OCI-LY1 (cell line): ENCODE measurements around the gene CYP17A1.

Source experiments
- H2AFZ ChIP-seq: fragments of 200-600 bp; sonication (generic), shearing (Covaris generic); 2 replicates; pipeline ENCODE4 v1.6.0; 2014; ENCODE audit warnings: antibody characterized with exemption, mild to moderate bottlenecking, low read length
- H3F3A ChIP-seq: fragments of 200-600 bp; sonication (generic), shearing (Covaris generic); 2 replicates; pipeline ENCODE4 v1.6.0; 2014; ENCODE audit warnings: mild to moderate bottlenecking, antibody characterized with exemption, low read length, moderate library complexity; ENCODE audit not compliant: insufficient read depth
- H3K27ac ChIP-seq: fragments of 200-600 bp; sonication (generic); 2 replicates; pipeline ENCODE4 v1.5.1; 2014; ENCODE audit warnings: low read length, mixed run types, mild to moderate bottlenecking, low read depth; ENCODE audit not compliant: poor library complexity, severe bottlenecking
- H3K27me3 ChIP-seq: fragments of 200-600 bp; sonication (generic); 2 replicates; pipeline ENCODE4 v1.6.0; 2014; ENCODE audit warnings: antibody characterized with exemption, mild to moderate bottlenecking, low read length, moderate library complexity; ENCODE audit not compliant: insufficient read depth
- H3K36me3 ChIP-seq: fragments of 200-600 bp; sonication (generic); 2 replicates; pipeline ENCODE4 v1.6.1; 2014; ENCODE audit warnings: mild to moderate bottlenecking, antibody characterized with exemption, low read length, moderate library complexity, mixed read lengths; ENCODE audit not compliant: insufficient read depth
- H3K4me1 ChIP-seq: fragments of 200-600 bp; sonication (generic); 2 replicates; pipeline ENCODE4 v1.5.1; 2014; ENCODE audit warnings: mild to moderate bottlenecking, low read length, moderate library complexity; ENCODE audit not compliant: insufficient read depth, severe bottlenecking
- H3K4me2 ChIP-seq: fragments of 200-600 bp; sonication (generic), shearing (Covaris generic); 2 replicates; pipeline ENCODE4 v1.6.1; 2014; ENCODE audit warnings: low read length
- H3K4me3 ChIP-seq: fragments of 200-600 bp; sonication (generic); 2 replicates; pipeline ENCODE4 v1.5.1; 2014; ENCODE audit warnings: low read length, low read depth, mild to moderate bottlenecking, mixed read lengths; ENCODE audit not compliant: poor library complexity, severe bottlenecking
- H3K79me2 ChIP-seq: fragments of 200-600 bp; shearing (Covaris generic); 2 replicates; pipeline ENCODE4 v1.6.1; 2016; ENCODE audit warnings: mixed run types, low read length, mixed read lengths; ENCODE audit not compliant: insufficient read depth
- H3K9ac ChIP-seq: fragments of 200-600 bp; sonication (generic), shearing (Covaris generic); 2 replicates; pipeline ENCODE4 v1.6.1; 2014; ENCODE audit warnings: mild to moderate bottlenecking, low read length, mixed read lengths
- H3K9me2 ChIP-seq: fragments of 200-600 bp; sonication (generic), shearing (Covaris generic); 2 replicates; pipeline ENCODE4 v1.6.1; 2014; ENCODE audit warnings: low read depth, mild to moderate bottlenecking, low read length, mixed read lengths
- H3K9me3 ChIP-seq: fragments of 200-600 bp; shearing (Covaris generic); 2 replicates; pipeline ENCODE4 v1.6.1; 2014; ENCODE audit warnings: low read length, mixed read lengths
- H4K20me1 ChIP-seq: fragments of 200-600 bp; sonication (generic), shearing (Covaris generic); 2 replicates; pipeline ENCODE4 v1.6.0; 2016; ENCODE audit warnings: mild to moderate bottlenecking, low read length; ENCODE audit not compliant: insufficient read depth
- EZH2 ChIP-seq: fragments of 200-600 bp; sonication (generic), shearing (Covaris generic); IDR thresholded peaks from 2 replicates; pipeline ENCODE4 v1.8.0; 2017; ENCODE audit warnings: borderline replicate concordance, mixed run types, mild to moderate bottlenecking, antibody characterized with exemption, low read length, moderate library complexity, mixed read lengths
- TF ChIP-seq, protein P1 (sequence below): fragments of 200-600 bp; sonication (generic), shearing (Covaris generic); IDR thresholded peaks from 2 replicates; pipeline ENCODE4 v1.5.1; 2017; ENCODE audit warnings: mild to moderate bottlenecking, antibody characterized with exemption, low read length, moderate library complexity, mixed read lengths

The CYP17A1 gene

DNA sequence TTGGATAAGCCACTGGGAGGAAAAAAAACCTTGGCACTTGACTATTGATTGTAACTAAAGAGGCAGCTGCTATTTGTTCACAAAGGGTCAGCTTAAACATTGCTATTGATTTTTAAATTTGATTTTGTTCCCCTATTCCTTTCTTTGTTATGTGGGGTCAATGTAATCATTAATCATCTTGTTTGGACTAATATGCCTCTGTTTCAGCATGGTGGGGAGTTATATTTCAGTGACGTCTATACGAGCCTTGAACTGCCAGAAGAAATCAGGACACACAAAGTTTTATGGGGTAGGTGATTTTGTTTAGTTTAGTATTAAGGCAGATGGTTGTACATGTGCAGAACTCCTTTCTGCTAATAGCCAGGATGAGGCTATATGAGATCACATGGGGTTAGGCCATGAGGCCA lies 39.5 kb upstream of the CYP17A1 start:
- no peak overlapping the region for H3K27ac ChIP-seq
- H3K9ac ChIP-seq, result no peak overlapping the region
- no peaks in the 10 kb centered on the region for H3K9me2 ChIP-seq
- H3F3A ChIP-seq, result no peaks in the 10 kb centered on the region
- H4K20me1 ChIP-seq, result no peaks in the 10 kb centered on the region
- H3K9me3 ChIP-seq, result no peaks in the 10 kb centered on the region
- no peak overlapping the region for H3K4me2 ChIP-seq
- H3K4me1 ChIP-seq, result no peaks in the 10 kb centered on the region
- H3K36me3 ChIP-seq, result no peaks in the 10 kb centered on the region
- H3K79me2 ChIP-seq, result no peaks in the 10 kb centered on the region
- H2AFZ ChIP-seq, result no peak overlapping the region
- no peaks in the 10 kb centered on the region for H3K27me3 ChIP-seq
- H3K4me3 ChIP-seq, result no peak overlapping the region
- TF ChIP-seq, protein P1, sequence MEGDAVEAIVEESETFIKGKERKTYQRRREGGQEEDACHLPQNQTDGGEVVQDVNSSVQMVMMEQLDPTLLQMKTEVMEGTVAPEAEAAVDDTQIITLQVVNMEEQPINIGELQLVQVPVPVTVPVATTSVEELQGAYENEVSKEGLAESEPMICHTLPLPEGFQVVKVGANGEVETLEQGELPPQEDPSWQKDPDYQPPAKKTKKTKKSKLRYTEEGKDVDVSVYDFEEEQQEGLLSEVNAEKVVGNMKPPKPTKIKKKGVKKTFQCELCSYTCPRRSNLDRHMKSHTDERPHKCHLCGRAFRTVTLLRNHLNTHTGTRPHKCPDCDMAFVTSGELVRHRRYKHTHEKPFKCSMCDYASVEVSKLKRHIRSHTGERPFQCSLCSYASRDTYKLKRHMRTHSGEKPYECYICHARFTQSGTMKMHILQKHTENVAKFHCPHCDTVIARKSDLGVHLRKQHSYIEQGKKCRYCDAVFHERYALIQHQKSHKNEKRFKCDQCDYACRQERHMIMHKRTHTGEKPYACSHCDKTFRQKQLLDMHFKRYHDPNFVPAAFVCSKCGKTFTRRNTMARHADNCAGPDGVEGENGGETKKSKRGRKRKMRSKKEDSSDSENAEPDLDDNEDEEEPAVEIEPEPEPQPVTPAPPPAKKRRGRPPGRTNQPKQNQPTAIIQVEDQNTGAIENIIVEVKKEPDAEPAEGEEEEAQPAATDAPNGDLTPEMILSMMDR, result no peak
- no peak for TF ChIP-seq EZH2

DNA sequence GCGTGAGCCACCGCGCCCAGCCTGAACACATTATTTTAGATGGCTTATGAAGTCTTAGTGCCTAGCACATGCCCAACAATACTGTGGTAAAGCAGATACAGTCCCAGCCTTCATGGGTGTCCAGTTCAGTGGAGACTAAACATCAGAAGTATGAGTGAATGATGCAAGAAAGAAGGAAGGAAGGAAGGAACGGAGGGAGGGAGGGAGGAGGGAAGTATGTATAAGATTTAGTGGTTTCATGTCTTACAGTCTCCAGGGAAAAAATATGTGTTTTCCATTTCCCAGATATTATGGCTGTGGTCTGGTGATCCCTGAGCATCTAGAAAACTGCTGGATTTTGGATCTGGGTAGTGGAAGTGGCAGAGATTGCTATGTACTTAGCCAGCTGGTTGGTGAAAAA lies 35.0 kb upstream of the CYP17A1 start:
- H3K9ac ChIP-seq, result no peak overlapping the region
- no peaks in the 10 kb centered on the region for H3K36me3 ChIP-seq
- no peak overlapping the region for H2AFZ ChIP-seq
- no peaks in the 10 kb centered on the region for H3K9me3 ChIP-seq
- no peaks in the 10 kb centered on the region for H4K20me1 ChIP-seq
- H3F3A ChIP-seq, result no peaks in the 10 kb centered on the region
- no peaks in the 10 kb centered on the region for H3K27me3 ChIP-seq
- H3K4me3 ChIP-seq, result no peak overlapping the region
- H3K4me1 ChIP-seq, result no peaks in the 10 kb centered on the region
- TF ChIP-seq, protein P1, result no peak
- no peak for TF ChIP-seq EZH2
- no peaks in the 10 kb centered on the region for H3K79me2 ChIP-seq
- no peak overlapping the region for H3K4me2 ChIP-seq
- H3K27ac ChIP-seq, result no peak overlapping the region
- no peaks in the 10 kb centered on the region for H3K9me2 ChIP-seq

GRCh38 chr10:102870221-102870620 lies 33.0 kb upstream of the CYP17A1 start:
- TF ChIP-seq, protein P1, result no peak
- no peak for TF ChIP-seq EZH2

More at GRCh38 chr10:102870221-102870620, 33.0 kb upstream of the CYP17A1 start:
- Histone ChIP-seq H3K27ac (no peak overlapping the region), H3K4me1 (no peaks in the 10 kb centered on the region), H4K20me1 (no peaks in the 10 kb centered on the region), H3K9ac (no peak overlapping the region), H3K4me3 (no peak overlapping the region), H3K27me3 (no peaks in the 10 kb centered on the region), H3K9me2 (no peaks in the 10 kb centered on the region), H3K36me3 (no peaks in the 10 kb centered on the region), H3F3A (no peaks in the 10 kb centered on the region), H3K79me2 (no peaks in the 10 kb centered on the region), H2AFZ (no peak overlapping the region), H3K9me3 (no peaks in the 10 kb centered on the region), H3K4me2 (no peak overlapping the region)
